Lower lobe of right lung (tissue), 2 donors: Measurements from ENCODE around the gene SLC5A8. TPM values are rescaled to one million over a fixed set of nuclear protein-coding genes. Genes with fewer than 3 reads are reported as not detected.

Experiments
- ATAC-seq, 2 donors: fragments of 200-7000 bp; cut with Tn5 transposase; one replicate each; pipeline ENCODE4 v1.9.1; 2020 to 2022; ENCODE audit warnings: mild to moderate bottlenecking in 2 of 2, moderate library complexity in 2 of 2
- DNase-seq: peaks from one replicate; pipeline ENCODE4 v3.0.0-alpha.2; 2020
- H3K27ac ChIP-seq: fragments of 200-600 bp; one replicate; pipeline ENCODE4 v1.8.0; 2022
- H3K27me3 ChIP-seq: fragments of 200-600 bp; one replicate; pipeline ENCODE4 v1.8.0; 2022; ENCODE audit warnings: low read depth
- H3K36me3 ChIP-seq: fragments of 200-600 bp; one replicate; pipeline ENCODE4 v1.8.0; 2022; ENCODE audit warnings: mild to moderate bottlenecking
- H3K4me1 ChIP-seq: fragments of 200-600 bp; one replicate; pipeline ENCODE4 v1.8.0; 2022
- H3K4me3 ChIP-seq: fragments of 200-600 bp; one replicate; pipeline ENCODE4 v1.8.0; 2022; ENCODE audit warnings: mild to moderate bottlenecking
- H3K9me3 ChIP-seq: fragments of 200-600 bp; one replicate; pipeline ENCODE4 v1.8.0; 2022
- CTCF ChIP-seq: fragments of 200-600 bp; IDR thresholded peaks from one replicate; pipeline ENCODE4 v1.8.0; 2022; ENCODE audit warnings: antibody characterized with exemption, mild to moderate bottlenecking
- intact Hi-C: fragments of 100-400 bp; cut with DNase I; formaldehyde crosslinking; loops from one replicate; pipeline ENCODE4 v1.11.0; 2022
- total RNA-seq: library from RNA; stranded (reverse); fragmentation: NEBNext Ultra II Directional; extraction: Animal tissue kit (Norgen Biotek cat#: 25700); gene quantifications from one replicate; pipeline ENCODE4 v1.2.1, GENCODE V29; 2021
- donor health status: DM: no; HTN: yes; CAD: no; lungs with severe emphysema.

Gene SLC5A8
- total RNA-seq, 1 donor from 2014 or later: 1.3 TPM

DNA sequence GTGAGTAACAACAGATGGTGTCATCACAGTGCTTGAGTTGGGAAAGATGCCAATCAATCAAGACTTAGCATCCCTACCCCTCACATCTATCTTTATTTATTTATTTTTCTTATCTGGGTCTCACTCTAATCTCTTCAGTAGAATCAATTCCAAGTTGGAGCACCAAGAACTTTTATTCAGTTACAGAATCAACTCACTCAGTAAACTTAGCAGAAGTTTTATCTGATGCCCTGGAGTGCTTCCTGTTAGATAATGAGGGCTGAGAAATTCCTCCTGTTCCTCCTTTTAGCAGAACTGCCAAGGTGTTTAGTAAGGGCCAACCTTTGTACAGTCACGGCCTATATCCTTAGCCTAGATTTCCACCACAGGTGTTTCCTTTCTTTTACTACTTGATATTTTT is 11.3 kb upstream of the SLC5A8 start:
- ATAC-seq: no peak
- Histone ChIP-seq H3K4me3 (no peak overlapping the region), H3K4me1 (no peaks in the 10 kb centered on the region), H3K9me3 (no peaks in the 10 kb centered on the region), H3K27ac (no peak overlapping the region), H3K27me3 (no peaks in the 10 kb centered on the region), H3K36me3 (no peaks in the 10 kb centered on the region)
- DNase-seq: no peak
- intact Hi-C loops: no loop called here
- no peak for TF ChIP-seq CTCF

- DNase-seq (no peak), ATAC-seq (no peak)
- TF ChIP-seq CTCF: no peak
- H3K27me3 ChIP-seq: no peaks in the 10 kb centered on the region
- no peak overlapping the region for H3K27ac ChIP-seq
- no peaks in the 10 kb centered on the region for H3K36me3 ChIP-seq
- no peak overlapping the region for H3K4me3 ChIP-seq
- no peaks in the 10 kb centered on the region for H3K4me1 ChIP-seq
- H3K9me3 ChIP-seq: no peaks in the 10 kb centered on the region
- intact Hi-C loops: no loop called here
Measured at GRCh38 chr12:101216810-101217209, 6.8 kb upstream of the SLC5A8 start.

DNA sequence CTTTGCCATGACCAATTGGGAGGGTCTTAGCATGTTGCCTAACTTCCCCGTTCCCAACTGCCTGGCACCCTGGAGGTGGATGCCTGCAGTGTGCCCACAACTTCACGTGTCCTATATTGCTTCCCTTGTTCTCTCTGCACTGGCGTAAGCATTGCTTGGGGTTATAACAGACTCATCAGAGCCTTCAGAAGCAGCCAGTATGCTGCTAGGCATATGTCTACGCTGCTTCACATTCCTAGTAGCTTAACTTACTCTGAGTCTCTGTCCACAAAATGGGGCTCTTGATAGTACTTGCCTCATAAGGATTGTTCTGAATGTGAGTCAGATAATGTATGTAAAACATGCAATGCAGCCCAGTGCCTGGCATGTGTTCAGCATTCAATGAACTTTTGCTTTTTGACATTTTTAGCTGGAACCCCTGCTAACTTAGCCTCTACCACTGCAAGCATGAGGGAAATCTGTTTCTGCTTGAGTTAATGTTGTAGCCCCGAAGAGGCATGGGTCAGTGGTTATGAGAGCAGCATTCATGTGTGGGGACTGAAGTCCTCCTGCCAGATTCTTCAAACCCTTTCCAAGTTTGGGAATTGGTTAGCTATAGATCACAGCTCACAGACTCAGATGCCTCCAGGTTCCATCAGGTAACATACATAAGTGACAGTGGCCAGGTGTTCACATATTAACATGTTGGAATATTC is 2.8 kb downstream of the SLC5A8 start:
- DNase-seq (no peak), ATAC-seq (no peak)
- Histone ChIP-seq H3K27ac (no peak overlapping the region), H3K4me3 (no peak overlapping the region), H3K36me3 (no peaks in the 10 kb centered on the region), H3K9me3 (no peaks in the 10 kb centered on the region), H3K4me1 (no peaks in the 10 kb centered on the region), H3K27me3 (peaks cover 24% of the 10 kb centered on the region)
- intact Hi-C loops: no loop called here
- TF ChIP-seq CTCF: no peak

DNA sequence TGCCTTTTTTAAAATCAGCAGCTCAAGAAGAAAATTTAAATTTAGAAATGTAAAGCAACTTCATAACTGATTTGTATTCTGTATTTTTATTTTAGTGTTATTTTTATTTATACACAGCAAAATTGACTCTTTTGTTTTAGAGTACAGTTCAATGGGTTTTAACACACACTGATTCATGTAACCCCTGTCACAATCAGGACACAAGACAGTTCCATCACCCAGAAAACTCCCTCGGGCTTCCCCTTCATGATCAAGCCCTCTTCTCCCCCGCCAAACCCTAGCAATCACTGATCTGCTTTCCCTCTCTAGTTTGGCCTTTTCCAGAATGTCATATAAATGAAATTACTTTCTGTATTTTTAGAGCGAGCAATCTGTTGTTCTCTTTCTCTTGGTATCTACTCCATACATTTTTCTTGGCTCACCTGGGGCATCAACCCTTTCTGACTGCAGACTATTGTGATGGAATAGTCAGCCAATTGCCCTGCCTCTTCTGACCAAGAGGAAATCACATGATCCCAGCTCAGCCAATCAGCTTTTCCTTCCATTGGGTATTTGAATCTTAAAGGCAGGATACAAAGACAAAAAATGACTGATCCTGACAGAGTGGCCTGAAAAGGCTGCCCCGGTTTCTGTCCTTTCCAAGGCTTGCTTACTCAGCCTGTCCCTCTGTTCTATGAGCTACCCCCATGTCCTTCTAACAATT is 5.3 kb downstream of the SLC5A8 start:
- Histone ChIP-seq H3K27ac (no peak overlapping the region), H3K4me3 (no peak overlapping the region), H3K36me3 (no peaks in the 10 kb centered on the region), H3K4me1 (no peaks in the 10 kb centered on the region), H3K9me3 (no peaks in the 10 kb centered on the region), H3K27me3 (peaks cover 21% of the 10 kb centered on the region)
- intact Hi-C loops: no loop called here
- no peak for DNase-seq
- no peak for TF ChIP-seq CTCF
- no peak for ATAC-seq

DNA sequence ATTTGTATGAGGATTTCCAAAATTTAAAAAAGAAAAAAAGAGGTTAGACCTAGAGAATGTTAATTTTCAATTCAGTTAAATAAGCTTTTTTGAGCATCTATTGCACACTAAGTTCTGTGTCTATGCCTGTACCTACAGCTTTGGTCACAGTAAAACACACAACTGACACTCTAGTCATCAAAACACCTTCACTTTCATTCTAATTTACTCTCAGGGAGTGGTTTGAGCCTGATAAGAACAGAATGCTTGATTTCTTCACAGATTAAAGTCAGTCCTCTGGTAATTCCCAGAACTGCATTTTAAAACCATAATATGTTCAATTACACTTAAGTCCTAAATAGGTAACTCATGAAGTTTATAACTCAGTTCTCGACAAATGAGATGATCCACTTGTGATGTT is 9.2 kb downstream of the SLC5A8 start:
- no peaks in the 10 kb centered on the region for H3K36me3 ChIP-seq
- H3K4me1 ChIP-seq: no peaks in the 10 kb centered on the region
- H3K9me3 ChIP-seq: no peaks in the 10 kb centered on the region
- no peak for DNase-seq
- no peak for TF ChIP-seq CTCF
- H3K27ac ChIP-seq: no peak overlapping the region
- no peaks in the 10 kb centered on the region for H3K27me3 ChIP-seq
- ATAC-seq: peak in 1 of 2 donors; percentile 33
- intact Hi-C loops: no loop called here
- no peak overlapping the region for H3K4me3 ChIP-seq
